ENCODE data around the gene SEC14L5.

DNA sequence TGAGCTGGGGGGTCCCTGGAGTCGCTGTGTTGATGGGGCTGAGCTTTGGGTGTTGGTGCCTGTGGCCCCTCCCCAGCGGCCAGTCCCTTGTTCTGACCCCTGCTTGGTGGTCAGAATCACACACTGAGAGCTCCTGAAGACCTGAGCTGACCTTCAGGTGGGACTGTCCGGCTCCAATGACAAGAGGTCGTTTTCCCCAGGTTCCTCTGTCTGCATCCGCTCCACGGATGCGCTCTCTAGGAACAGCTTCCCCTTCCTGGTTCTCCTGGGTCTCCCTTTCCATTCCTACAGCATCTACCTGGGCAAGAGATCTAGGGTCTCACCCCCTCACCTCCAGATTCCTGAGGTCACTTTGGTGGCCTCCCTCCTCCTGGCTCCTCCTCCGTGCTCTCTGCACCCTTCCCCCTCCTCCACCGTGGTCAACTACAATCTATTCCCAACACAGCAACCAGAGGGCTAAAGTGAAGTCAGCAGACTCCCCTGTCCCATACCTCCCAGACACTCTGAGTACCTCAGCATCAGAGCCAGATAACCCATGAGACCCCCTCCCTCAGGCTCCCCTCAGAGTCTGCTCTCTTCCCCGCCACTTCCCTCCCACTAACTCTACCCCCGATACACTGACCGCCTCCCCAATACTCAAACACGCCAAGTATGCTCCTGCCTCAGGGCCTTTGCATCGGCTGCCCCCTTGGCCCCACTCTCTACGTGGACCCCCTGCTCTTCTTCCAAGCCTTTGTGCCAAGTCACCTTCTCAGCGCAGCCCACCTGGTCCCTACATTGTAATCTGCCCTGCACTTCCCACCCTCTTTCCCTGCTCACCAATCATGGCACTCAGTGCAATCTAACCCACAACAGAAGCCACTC lies 9.0 kb upstream of the SEC14L5 start:
- TF ChIP-seq EZH2 (IDR thresholded peaks at IDR 0.05) (no peak), FOXP2 (optimal IDR thresholded peaks at IDR 0.05; ENCODE audit: control extremely low read depth, extremely low read length, insufficient read depth) (no peak)

All from SK-N-MC (cell line).